SK-N-SH (cell line): ENCODE results near the gene TEKT2. TPM values are rescaled to one million over a fixed set of nuclear protein-coding genes. Genes with fewer than 3 reads are reported as not detected.

Experiments
- CTCF ChIA-PET: fragments of 300-600, 350-600 bp; formaldehyde crosslinking; extraction: SDS; loops from one replicate; lab custom pipeline; 2021; lab: Yijun Ruan, JAX
- POLR2A ChIA-PET: fragments of 350-600 bp; sonication (Branson Sonifier 250); formaldehyde crosslinking; extraction: SDS; loops from one replicate; lab custom pipeline; 2020; ENCODE audit warnings: antibody characterized with exemption, inconsistent platforms; lab: Yijun Ruan, JAX
- DNase-seq: peaks from one replicate; pipeline ENCODE4 v3.0.0; 2012
- H2AFZ ChIP-seq: fragments of 200-600 bp; sonication (generic); 2 replicates; pipeline ENCODE4 v1.8.1; 2016; ENCODE audit warnings: antibody characterized with exemption, mild to moderate bottlenecking, low read depth
- H3F3A ChIP-seq: fragments of 200-600 bp; sonication (generic); replicated peaks from 2 replicates; pipeline ENCODE3; 2016; ENCODE audit warnings: antibody characterized with exemption, mild to moderate bottlenecking; ENCODE audit not compliant: insufficient read depth
- H3K27ac ChIP-seq, 2 experiments: fragments of 200-500 bp in 1 of 2; fragments of 200-600 bp in 1 of 2; sonication (Bioruptor generic) in 1 of 2; sonication (generic), shearing (Covaris generic) in 1 of 2; 2 replicates each; pipeline versions ENCODE4 v1.5.1 to v1.6.1; 2014 to 2016; ENCODE audit warnings: low read depth in 2 of 2, inconsistent platforms in 1 of 2, low read length in 1 of 2, mild to moderate bottlenecking in 1 of 2, mixed read lengths in 1 of 2
- H3K27me3 ChIP-seq: fragments of 200-600 bp; sonication (generic), shearing (Covaris generic); 2 replicates; pipeline ENCODE4 v1.6.1; 2016; ENCODE audit warnings: mixed run types; ENCODE audit not compliant: insufficient read depth
- H3K36me3 ChIP-seq, 2 experiments: fragments of 200-500 bp in 1 of 2; fragments of 200-600 bp in 1 of 2; sonication (Bioruptor generic) in 1 of 2; sonication (generic) in 1 of 2; replicated peaks in 1 of 2; 2 replicates each; pipeline versions ENCODE3 to v1.5.1; 2014 to 2016; ENCODE audit warnings: low read length in 1 of 2, mild to moderate bottlenecking in 1 of 2; ENCODE audit not compliant: insufficient read depth in 2 of 2, control insufficient read depth in 1 of 2
- H3K4me1 ChIP-seq, 2 experiments: fragments of 200-500 bp in 1 of 2; fragments of 200-600 bp in 1 of 2; sonication (Bioruptor generic) in 1 of 2; sonication (generic), shearing (Covaris generic) in 1 of 2; 2 replicates each; pipeline versions ENCODE4 v1.5.1 to v1.6.1; 2014 to 2016; ENCODE audit warnings: low read depth in 1 of 2, low read length in 1 of 2, mixed run types in 1 of 2; ENCODE audit not compliant: insufficient read depth in 2 of 2, control insufficient read depth in 1 of 2
- H3K4me2 ChIP-seq: fragments of 200-600 bp; sonication (generic), shearing (Covaris generic); 2 replicates; pipeline ENCODE4 v1.6.1; 2017; ENCODE audit warnings: mixed run types
- H3K4me3 ChIP-seq, 2 experiments: fragments of 200-500 bp in 1 of 2; fragments of 200-600 bp in 1 of 2; sonication (Bioruptor generic) in 1 of 2; sonication (generic), shearing (Covaris generic) in 1 of 2; 2 replicates each; pipeline versions ENCODE4 v1.5.1 to v1.8.1; 2014 to 2016; ENCODE audit warnings: low read depth in 2 of 2, inconsistent platforms in 1 of 2, low read length in 1 of 2, mild to moderate bottlenecking in 1 of 2, mixed read lengths in 1 of 2, moderate library complexity in 1 of 2
- H3K79me2 ChIP-seq: fragments of 200-600 bp; sonication (generic); 2 replicates; pipeline ENCODE4 v1.8.1; 2017; ENCODE audit warnings: mild to moderate bottlenecking; ENCODE audit not compliant: insufficient read depth
- H3K9ac ChIP-seq: fragments of 200-600 bp; sonication (generic); 2 replicates; pipeline ENCODE4 v1.6.1; 2017; ENCODE audit warnings: mixed run types
- H3K9me2 ChIP-seq: fragments of 200-600 bp; sonication (generic); 2 replicates; pipeline ENCODE4 v1.6.1; 2017; ENCODE audit warnings: mixed run types
- H3K9me3 ChIP-seq: fragments of 200-600 bp; sonication (generic); 2 replicates; pipeline ENCODE4 v1.6.1; 2017; ENCODE audit warnings: mixed run types, mild to moderate bottlenecking, moderate library complexity
- H4K20me1 ChIP-seq: fragments of 200-600 bp; sonication (generic); 2 replicates; pipeline ENCODE4 v1.6.1; 2017; ENCODE audit warnings: mild to moderate bottlenecking, mixed run types; ENCODE audit not compliant: insufficient read depth
- CHD2 ChIP-seq: fragments of 150-350 bp; IDR thresholded peaks from 2 replicates; pipeline ENCODE4 v1.6.1; 2018; ENCODE audit warnings: low read length; ENCODE audit not compliant: partially characterized antibody
- ELF1 ChIP-seq: IDR thresholded peaks from 2 replicates; pipeline ENCODE4 v1.4.0; 2012
- EZH2phosphoT487 ChIP-seq: fragments of 200-600 bp; sonication (generic); IDR thresholded peaks from 2 replicates; pipeline ENCODE4 v1.6.1; 2017; ENCODE audit warnings: low read depth, mixed run types, mild to moderate bottlenecking, antibody characterized with exemption, moderate library complexity, borderline replicate concordance
- FOSL2 ChIP-seq: IDR thresholded peaks from 2 replicates; pipeline ENCODE4 v1.4.0; 2012; ENCODE audit warnings: low read depth, mild to moderate bottlenecking, moderate library complexity, borderline replicate concordance
- FOXM1 ChIP-seq: IDR thresholded peaks from 2 replicates; pipeline ENCODE4 v1.4.0; 2012; ENCODE audit warnings: low read depth, mild to moderate bottlenecking
- GATA2 ChIP-seq: sonication (generic); formaldehyde crosslinking; IDR thresholded peaks from 2 replicates; pipeline ENCODE4 v1.5.0; 2020; ENCODE audit warnings: mild to moderate bottlenecking, missing genetic modification reagents
- JUND ChIP-seq: IDR thresholded peaks from 2 replicates; pipeline ENCODE4 v1.4.0; 2012
- MXI1 ChIP-seq: IDR thresholded peaks from 2 replicates; pipeline ENCODE4 v1.6.1; 2012; ENCODE audit warnings: mild to moderate bottlenecking, low read depth, low read length, improper control_type of control experiment
- PBX3 ChIP-seq: IDR thresholded peaks from 2 replicates; pipeline ENCODE4; 2012
- REST ChIP-seq: IDR thresholded peaks from 2 replicates; pipeline ENCODE4 v1.6.1; 2012; ENCODE audit warnings: mild to moderate bottlenecking, low read depth, low read length, moderate library complexity
- RFX5 ChIP-seq: IDR thresholded peaks from 2 replicates; pipeline ENCODE4 v1.6.1; 2012; ENCODE audit warnings: mild to moderate bottlenecking, improper control_type of control experiment, low read length
- RXRA ChIP-seq: IDR thresholded peaks from 2 replicates; pipeline ENCODE4 v1.4.0; 2012; ENCODE audit warnings: low read depth, mild to moderate bottlenecking, borderline replicate concordance
- SIN3A ChIP-seq: IDR thresholded peaks from 2 replicates; pipeline ENCODE4 v1.6.1; 2012; ENCODE audit warnings: low read depth, mild to moderate bottlenecking, low read length, moderate library complexity, borderline replicate concordance
- SMC3 ChIP-seq: IDR thresholded peaks from 2 replicates; pipeline ENCODE4 v1.6.1; 2012; ENCODE audit warnings: low read depth, low read length, improper control_type of control experiment
- TEAD4 ChIP-seq: IDR thresholded peaks from 2 replicates; pipeline ENCODE4 v1.4.0; 2012; ENCODE audit warnings: mild to moderate bottlenecking, borderline replicate concordance; ENCODE audit not compliant: insufficient read depth
- YY1 ChIP-seq: IDR thresholded peaks from 2 replicates; pipeline ENCODE4 v1.4.0; 2012; ENCODE audit warnings: low read depth, mild to moderate bottlenecking
- WGBS: methylation state at CpG from one replicate; pipeline ENCODE4 v1.1.6; 2017; ENCODE audit warnings: low lambda C conversion rate; 5-methylcytosine and 5-hydroxymethylcytosine counted together
- polyA plus RNA-seq, 3 experiments: library from polyadenylated mRNA; depleted of rRNA; stranded (reverse); fragments of >200 nt; gene quantifications; 2 replicates each; pipeline ENCODE4 v1.2.3, GENCODE V29; 2012
- TF ChIP-seq, protein P1 (sequence below): IDR thresholded peaks from 2 replicates; pipeline ENCODE4 v1.4.0; 2012; ENCODE audit warnings: low read depth, borderline replicate concordance
- TF ChIP-seq, protein P2 (sequence below): fragments of 200-600 bp; sonication (generic); IDR thresholded peaks from 2 replicates; pipeline ENCODE4 v1.6.1; 2017; ENCODE audit warnings: antibody characterized with exemption, mild to moderate bottlenecking, moderate library complexity
- TF ChIP-seq, protein P3 (sequence below): IDR thresholded peaks from 2 replicates; pipeline ENCODE4 v1.4.0; 2012; ENCODE audit warnings: low read depth
- TF ChIP-seq, protein P4 (sequence below): IDR thresholded peaks from 2 replicates; pipeline ENCODE4 v1.4.0; 2012; ENCODE audit warnings: low read depth, borderline replicate concordance

The TEKT2 gene
- polyA plus RNA-seq, 1 of the 3 experiments (the other 2 are of a cell fraction), result 1.2 TPM

DNA sequence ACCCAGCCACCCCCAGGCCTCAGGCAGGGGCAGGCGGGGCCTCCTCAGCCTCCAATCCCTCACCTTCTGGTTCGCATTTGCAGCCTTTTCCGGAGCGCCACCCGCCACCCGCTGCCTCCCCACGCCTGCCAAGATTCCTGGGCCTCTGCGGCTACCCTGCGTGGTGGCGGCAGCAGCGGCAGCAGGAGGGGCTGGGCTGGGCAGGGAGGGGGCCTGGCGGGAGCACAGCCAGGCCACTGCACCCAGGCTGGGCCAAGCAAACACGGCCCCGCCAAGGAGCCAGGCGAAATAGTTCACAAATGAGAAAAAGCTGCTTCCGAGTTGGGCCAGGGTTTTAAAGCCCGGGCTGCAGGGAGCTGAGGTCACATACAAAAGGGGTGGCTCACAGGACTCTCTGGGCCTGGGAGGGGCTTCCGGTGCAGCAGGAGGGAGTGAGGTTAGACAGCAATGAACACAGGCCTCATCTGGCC lies 31.3 kb downstream of the TEKT2 start (continued):
- no peak for TF ChIP-seq SMC3
- TF ChIP-seq EZH2phosphoT487, result no peak
- peak; percentile 69; the same call in 1 of the 2 replicates for TF ChIP-seq MXI1
- TF ChIP-seq, protein P1, sequence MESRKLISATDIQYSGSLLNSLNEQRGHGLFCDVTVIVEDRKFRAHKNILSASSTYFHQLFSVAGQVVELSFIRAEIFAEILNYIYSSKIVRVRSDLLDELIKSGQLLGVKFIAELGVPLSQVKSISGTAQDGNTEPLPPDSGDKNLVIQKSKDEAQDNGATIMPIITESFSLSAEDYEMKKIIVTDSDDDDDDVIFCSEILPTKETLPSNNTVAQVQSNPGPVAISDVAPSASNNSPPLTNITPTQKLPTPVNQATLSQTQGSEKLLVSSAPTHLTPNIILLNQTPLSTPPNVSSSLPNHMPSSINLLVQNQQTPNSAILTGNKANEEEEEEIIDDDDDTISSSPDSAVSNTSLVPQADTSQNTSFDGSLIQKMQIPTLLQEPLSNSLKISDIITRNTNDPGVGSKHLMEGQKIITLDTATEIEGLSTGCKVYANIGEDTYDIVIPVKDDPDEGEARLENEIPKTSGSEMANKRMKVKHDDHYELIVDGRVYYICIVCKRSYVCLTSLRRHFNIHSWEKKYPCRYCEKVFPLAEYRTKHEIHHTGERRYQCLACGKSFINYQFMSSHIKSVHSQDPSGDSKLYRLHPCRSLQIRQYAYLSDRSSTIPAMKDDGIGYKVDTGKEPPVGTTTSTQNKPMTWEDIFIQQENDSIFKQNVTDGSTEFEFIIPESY, result no peak
- TF ChIP-seq, protein P2, sequence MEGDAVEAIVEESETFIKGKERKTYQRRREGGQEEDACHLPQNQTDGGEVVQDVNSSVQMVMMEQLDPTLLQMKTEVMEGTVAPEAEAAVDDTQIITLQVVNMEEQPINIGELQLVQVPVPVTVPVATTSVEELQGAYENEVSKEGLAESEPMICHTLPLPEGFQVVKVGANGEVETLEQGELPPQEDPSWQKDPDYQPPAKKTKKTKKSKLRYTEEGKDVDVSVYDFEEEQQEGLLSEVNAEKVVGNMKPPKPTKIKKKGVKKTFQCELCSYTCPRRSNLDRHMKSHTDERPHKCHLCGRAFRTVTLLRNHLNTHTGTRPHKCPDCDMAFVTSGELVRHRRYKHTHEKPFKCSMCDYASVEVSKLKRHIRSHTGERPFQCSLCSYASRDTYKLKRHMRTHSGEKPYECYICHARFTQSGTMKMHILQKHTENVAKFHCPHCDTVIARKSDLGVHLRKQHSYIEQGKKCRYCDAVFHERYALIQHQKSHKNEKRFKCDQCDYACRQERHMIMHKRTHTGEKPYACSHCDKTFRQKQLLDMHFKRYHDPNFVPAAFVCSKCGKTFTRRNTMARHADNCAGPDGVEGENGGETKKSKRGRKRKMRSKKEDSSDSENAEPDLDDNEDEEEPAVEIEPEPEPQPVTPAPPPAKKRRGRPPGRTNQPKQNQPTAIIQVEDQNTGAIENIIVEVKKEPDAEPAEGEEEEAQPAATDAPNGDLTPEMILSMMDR, result no peak
- TF ChIP-seq, all 33 proteins: peak for 8

GRCh38 chr1:36115931-36116330 lies 32.0 kb downstream of the TEKT2 start:
- Histone ChIP-seq H3K9me3 (no peaks in the 10 kb centered on the region), H3K9ac (peak overlapping the region; percentile 67; the same call in 1 of the 2 replicates), H3F3A (peaks cover 9% of the 10 kb centered on the region), H3K4me1 (peaks cover 10 to 28% of the 10 kb centered on the region in 2 experiments; a peak in 2 of 4 replicates), H3K4me3 (no peak overlapping the region), H3K9me2 (no peaks in the 10 kb centered on the region), H3K4me2 (peak overlapping the region; percentile 69; the same call in 1 of the 2 replicates), H4K20me1 (no peaks in the 10 kb centered on the region), H3K27ac (peak overlapping the region; percentile 54 to 59), H3K79me2 (no peaks in the 10 kb centered on the region), H2AFZ (peak overlapping the region; percentile 71; the same call in 1 of the 2 replicates), H3K36me3 (no peaks in the 10 kb centered on the region), H3K27me3 (no peaks in the 10 kb centered on the region)
- ChIA-PET CTCF (interaction anchor here (1.1 to 32.6 kb wide), 7 partner anchors 15 to 72 kb away, joined by 3 to 700 read pairs (median 4); partner anchors contain the start of gene TRAPPC3), POLR2A (interaction anchor here (0.5 to 2.4 kb wide), 3 partner anchors 18 to 150 kb away, joined by 4 to 7 read pairs (median 4); no protein-coding TSS in a partner anchor)
- peak; percentile 31 for DNase-seq
- WGBS, result 85% methylated on average over 5 of the region's 5 CpGs
- no peak for TF ChIP-seq GATA2 (CRISPR knock-in tag)
- no peak for TF ChIP-seq REST
- TF ChIP-seq, protein P3, sequence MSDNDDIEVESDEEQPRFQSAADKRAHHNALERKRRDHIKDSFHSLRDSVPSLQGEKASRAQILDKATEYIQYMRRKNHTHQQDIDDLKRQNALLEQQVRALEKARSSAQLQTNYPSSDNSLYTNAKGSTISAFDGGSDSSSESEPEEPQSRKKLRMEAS, result no peak
- no peak for TF ChIP-seq ELF1
- TF ChIP-seq, protein P4, sequence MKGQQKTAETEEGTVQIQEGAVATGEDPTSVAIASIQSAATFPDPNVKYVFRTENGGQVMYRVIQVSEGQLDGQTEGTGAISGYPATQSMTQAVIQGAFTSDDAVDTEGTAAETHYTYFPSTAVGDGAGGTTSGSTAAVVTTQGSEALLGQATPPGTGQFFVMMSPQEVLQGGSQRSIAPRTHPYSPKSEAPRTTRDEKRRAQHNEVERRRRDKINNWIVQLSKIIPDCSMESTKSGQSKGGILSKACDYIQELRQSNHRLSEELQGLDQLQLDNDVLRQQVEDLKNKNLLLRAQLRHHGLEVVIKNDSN, result no peak
- no peak for TF ChIP-seq SIN3A
- no peak for TF ChIP-seq FOXM1
- no peak for TF ChIP-seq RXRA
- no peak for TF ChIP-seq TEAD4
- no peak for TF ChIP-seq FOSL2
- no peak for TF ChIP-seq MXI1
- no peak for TF ChIP-seq JUND
- no peak for TF ChIP-seq YY1
- no peak for TF ChIP-seq CHD2
- TF ChIP-seq RFX5, result no peak
- TF ChIP-seq PBX3, result no peak
